ENCODE results near the gene FAM83C.
"Not testable (repeated sequence)": the region's sequence is repeated elsewhere in the genome, so short reads cannot be mapped to it uniquely, and the experiment has no call there.

FAM83C gene

GRCh38 chr20:35271904-35272303, 20.3 kb downstream of the FAM83C start:
- no peak overlapping the region for H3K4me3 ChIP-seq
- H4K20me1 ChIP-seq = peaks cover 0 to 76% (median 26%) of the 10 kb centered on the region in 11 experiments; a peak in 14 of 22 replicates
- H3K9me3 ChIP-seq (replicated peaks in 1 of 11) = no peaks in the 10 kb centered on the region
- peaks cover 10 to 22% (median 17%) of the 10 kb centered on the region in 10 experiments for H3K4me1 ChIP-seq
- H3K36me3 ChIP-seq = peaks cover 23 to 89% (median 59%) of the 10 kb centered on the region in 11 experiments
- no peak overlapping the region for H3K4me2 ChIP-seq
- peak overlapping the region in 2 of 11 experiments; percentile 14 to 43; a peak in 2 of 22 replicates for H3K27ac ChIP-seq
- H3K9ac ChIP-seq = 0 out of 22 replicates have a peak overlapping the region, but pooled peaks of 1 of the 11 experiments have one; percentile 24
- no peaks in the 10 kb centered on the region for H3K27me3 ChIP-seq
- TF ChIP-seq Cebpa-rat (IDR thresholded peaks at IDR 0.05) = no peak

- no peak for TF ChIP-seq Cebpa-rat (IDR thresholded peaks at IDR 0.05)
- Histone ChIP-seq H3K27ac (peak overlapping the region in 1 of 11 experiments; percentile 15; a peak in 1 of 22 replicates), H3K4me3 (no peak overlapping the region), H3K9ac (no peak overlapping the region), H4K20me1 (peaks cover 0 to 76% (median 20%) of the 10 kb centered on the region in 11 experiments; a peak in 14 of 22 replicates), H3K4me2 (no peak overlapping the region), H3K4me1 (peaks cover 4 to 16% (median 10%) of the 10 kb centered on the region in 10 experiments), H3K36me3 (peaks cover 21 to 91% (median 61%) of the 10 kb centered on the region in 11 experiments), H3K27me3 (no peaks in the 10 kb centered on the region), H3K9me3 (replicated peaks in 1 of 11) (no peaks in the 10 kb centered on the region)
These were observed 20.9 kb downstream of the FAM83C start for GRCh38 chr20:35271073-35271882.

DNA sequence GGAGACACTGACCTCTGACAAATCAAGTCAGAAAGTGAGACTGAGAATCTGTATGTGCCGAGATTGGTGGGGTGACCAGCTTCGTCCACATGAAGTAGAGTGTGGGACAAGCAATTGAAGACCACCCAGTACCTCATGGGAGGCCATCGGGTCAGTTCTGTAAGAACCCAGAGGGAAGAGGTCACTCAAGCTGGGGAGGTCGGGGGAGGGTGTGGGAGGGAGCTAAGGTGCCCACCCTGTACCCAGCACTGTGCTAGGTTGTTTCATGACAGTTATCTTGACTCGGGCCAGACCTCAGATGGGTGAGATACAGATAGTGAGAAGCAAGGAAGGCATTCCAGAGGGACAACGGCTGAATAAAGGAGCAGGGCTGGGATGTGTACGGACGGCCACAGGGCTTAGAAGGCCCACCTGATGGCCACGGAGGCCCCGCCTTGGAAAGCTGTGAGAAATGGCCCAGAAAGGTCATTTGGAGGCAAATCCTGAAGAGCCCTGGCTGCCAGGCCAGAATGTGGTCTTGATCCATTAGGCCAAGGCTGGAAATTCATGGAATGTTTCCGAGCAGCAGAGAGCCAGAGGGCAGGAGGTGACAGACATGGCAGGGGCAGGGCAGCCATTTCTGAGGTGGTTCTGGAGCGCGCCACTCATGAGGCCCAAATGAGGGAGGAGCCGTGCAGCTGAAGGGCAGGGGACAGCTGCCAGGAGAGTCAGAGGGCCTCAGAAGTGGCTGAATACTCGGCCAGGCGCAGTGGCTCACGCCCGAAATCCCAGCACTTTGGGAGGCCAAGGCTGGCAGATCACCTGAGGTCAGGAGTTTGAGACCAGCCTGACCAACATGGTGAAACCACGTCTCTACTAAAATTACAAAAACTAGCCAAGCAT, 22.0 kb downstream of the FAM83C start:
- Histone ChIP-seq H4K20me1 (peaks cover 0 to 66% (median 17%) of the 10 kb centered on the region in 11 experiments; a peak in 11 of 22 replicates), H3K9ac (0 out of 22 replicates have a peak overlapping the region, but pooled peaks of 2 of the 11 experiments have one; percentile 22 to 31), H3K9me3 (replicated peaks in 1 of 11) (no peaks in the 10 kb centered on the region), H3K27ac (peak overlapping the region in 1 of 11 experiments; percentile 15; a peak in 1 of 22 replicates), H3K36me3 (peaks cover 11 to 88% (median 51%) of the 10 kb centered on the region in 11 experiments; a peak in 21 of 22 replicates), H3K4me1 (peaks cover 0 to 11% (median 4%) of the 10 kb centered on the region in 10 experiments; a peak in 5 of 20 replicates), H3K27me3 (no peaks in the 10 kb centered on the region), H3K4me3 (no peak overlapping the region), H3K4me2 (no peak overlapping the region)
- TF ChIP-seq Cebpa-rat (IDR thresholded peaks at IDR 0.05) = no peak

GRCh38 chr20:35269055-35269781, 23.0 kb downstream of the FAM83C start:
- Histone ChIP-seq H4K20me1 (peaks cover 0 to 56% (median 11%) of the 10 kb centered on the region in 11 experiments; a peak in 9 of 22 replicates), H3K4me1 (peaks cover 0 to 11% (median 3%) of the 10 kb centered on the region in 10 experiments; a peak in 4 of 20 replicates), H3K4me3 (no peak overlapping the region), H3K27me3 (no peaks in the 10 kb centered on the region), H3K36me3 (peaks cover 5 to 85% (median 41%) of the 10 kb centered on the region in 11 experiments; a peak in 20 of 22 replicates), H3K9ac (0 out of 22 replicates have a peak overlapping the region, but pooled peaks of 2 of the 11 experiments have one; percentile 22 to 31), H3K4me2 (no peak overlapping the region), H3K27ac (no peak overlapping the region), H3K9me3 (replicated peaks in 1 of 11) (no peaks in the 10 kb centered on the region)
- TF ChIP-seq Cebpa-rat (IDR thresholded peaks at IDR 0.05) = no peak

DNA sequence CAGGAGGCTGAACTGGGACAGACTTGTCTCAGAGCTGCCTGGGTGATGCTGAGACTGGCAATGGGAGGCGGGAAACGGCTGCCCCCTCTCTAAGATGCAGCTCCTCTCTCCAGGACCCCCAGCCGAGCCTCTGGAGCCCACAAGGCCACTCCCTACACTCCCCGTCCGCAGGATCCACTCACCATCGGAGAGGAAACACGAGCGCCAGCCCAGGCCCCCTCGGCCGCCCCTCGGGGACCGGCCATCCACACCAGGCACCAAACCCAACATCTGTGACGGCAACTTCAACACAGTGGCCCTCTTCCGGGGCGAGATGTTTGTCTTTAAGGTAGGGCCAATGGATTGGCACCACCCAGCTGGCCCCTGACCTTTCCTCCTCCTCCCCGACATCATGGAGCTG, 25.1 kb downstream of the FAM83C start:
- peaks cover 0 to 40% (median 6%) of the 10 kb centered on the region in 11 experiments; a peak in 7 of 22 replicates for H4K20me1 ChIP-seq
- no peaks in the 10 kb centered on the region for H3K27me3 ChIP-seq
- H3K36me3 ChIP-seq = peaks cover 5 to 84% (median 38%) of the 10 kb centered on the region in 11 experiments; a peak in 18 of 22 replicates
- no peak overlapping the region for H3K27ac ChIP-seq
- no peak overlapping the region for H3K9ac ChIP-seq
- no peaks in the 10 kb centered on the region for H3K9me3 ChIP-seq (replicated peaks in 1 of 11)
- H3K4me1 ChIP-seq = peaks cover 0 to 9% (median 3%) of the 10 kb centered on the region in 10 experiments; a peak in 4 of 20 replicates
- TF ChIP-seq Cebpa-rat (IDR thresholded peaks at IDR 0.05) = no peak
- no peak overlapping the region for H3K4me2 ChIP-seq
- no peak overlapping the region for H3K4me3 ChIP-seq

DNA sequence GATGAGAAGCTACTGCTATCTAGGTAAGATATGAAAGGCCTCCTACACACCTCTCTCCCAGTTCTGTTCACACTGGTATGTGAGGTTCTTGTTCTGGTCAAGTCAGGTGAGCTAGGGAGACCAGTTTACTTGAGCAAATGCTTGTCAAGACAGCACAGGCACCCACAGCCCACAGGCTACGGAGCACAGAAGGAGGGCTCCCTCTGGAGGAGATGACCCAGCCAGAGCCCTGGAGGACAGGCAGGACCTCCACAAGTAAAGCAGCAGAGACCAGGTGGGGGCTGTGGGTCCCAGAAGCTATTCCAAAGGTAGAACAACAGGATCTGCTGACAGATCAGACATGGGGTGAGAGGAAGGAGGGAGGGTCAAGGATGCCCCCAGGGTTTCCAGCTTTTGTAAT, 27.5 kb downstream of the FAM83C start:
- TF ChIP-seq Cebpa-rat (IDR thresholded peaks at IDR 0.05) = no peak
- Histone ChIP-seq H3K27me3 (no peaks in the 10 kb centered on the region), H3K4me2 (no peak overlapping the region), H3K36me3 (peaks cover 0 to 79% (median 28%) of the 10 kb centered on the region in 11 experiments; a peak in 18 of 22 replicates), H3K9me3 (replicated peaks in 1 of 11) (no peaks in the 10 kb centered on the region), H4K20me1 (peaks cover 0 to 45% (median 0%) of the 10 kb centered on the region in 11 experiments; a peak in 6 of 22 replicates), H3K4me1 (no peaks in the 10 kb centered on the region), H3K9ac (no peak overlapping the region), H3K27ac (no peak overlapping the region), H3K4me3 (no peak overlapping the region)

GRCh38 chr20:35263532-35264341, 28.5 kb downstream of the FAM83C start:
- no peak overlapping the region; a peak in 1 of 22 replicates for H3K27ac ChIP-seq
- H3K9me3 ChIP-seq (replicated peaks in 1 of 11) = no peaks in the 10 kb centered on the region
- peaks cover 0 to 51% (median 0%) of the 10 kb centered on the region in 11 experiments; a peak in 6 of 22 replicates for H4K20me1 ChIP-seq
- no peak overlapping the region for H3K4me3 ChIP-seq
- H3K4me2 ChIP-seq = no peak overlapping the region
- no peak overlapping the region for H3K9ac ChIP-seq
- no peaks in the 10 kb centered on the region for H3K4me1 ChIP-seq
- peaks cover 0 to 80% (median 28%) of the 10 kb centered on the region in 11 experiments; a peak in 18 of 22 replicates for H3K36me3 ChIP-seq
- no peak for TF ChIP-seq Cebpa-rat (IDR thresholded peaks at IDR 0.05)
- no peaks in the 10 kb centered on the region for H3K27me3 ChIP-seq

DNA sequence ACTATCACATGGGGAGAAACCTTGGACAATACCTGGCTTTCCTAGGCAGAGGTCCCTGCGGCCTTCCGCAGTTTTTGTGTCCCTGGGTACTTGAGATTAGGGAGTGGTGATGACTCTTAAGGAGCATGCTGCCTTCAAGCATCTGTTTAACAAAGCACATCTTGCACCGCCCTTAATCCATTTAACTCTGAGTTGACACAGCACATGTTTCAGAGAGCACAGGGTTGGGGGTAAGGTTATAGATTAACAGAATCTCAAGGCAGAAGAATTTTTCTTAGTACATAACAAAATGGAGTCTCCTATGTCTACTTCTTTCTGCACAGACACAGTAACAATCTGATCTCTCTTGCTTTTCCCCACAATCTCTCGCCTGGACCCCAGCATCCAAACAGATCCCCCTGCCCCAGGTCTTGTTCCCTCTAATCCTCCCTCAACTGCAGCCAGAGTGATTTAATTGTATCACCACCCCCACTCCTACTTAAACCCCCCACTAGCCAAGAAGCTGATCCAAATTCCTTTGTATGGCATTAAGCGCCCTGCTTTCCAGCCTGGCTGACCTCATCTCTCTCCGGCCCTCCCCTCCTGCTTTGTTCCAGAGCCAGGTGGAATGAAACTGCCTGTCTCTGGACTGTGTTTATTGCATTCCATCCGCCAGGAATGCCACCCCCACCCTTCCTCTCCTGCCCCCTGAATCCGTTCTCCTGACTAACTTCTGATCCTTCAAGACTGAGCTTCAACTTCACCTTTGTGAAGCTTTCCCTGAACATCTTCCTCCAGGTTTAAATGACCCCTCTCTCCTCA, 29.3 kb downstream of the FAM83C start:
- Histone ChIP-seq H3K36me3 (peaks cover 0 to 79% (median 23%) of the 10 kb centered on the region in 11 experiments; a peak in 18 of 22 replicates), H4K20me1 (peaks cover 0 to 47% (median 0%) of the 10 kb centered on the region in 11 experiments; a peak in 6 of 22 replicates)
- not testable (repeated sequence) for H3K4me1 ChIP-seq; H3K27me3 ChIP-seq; H3K4me2 ChIP-seq; H3K4me3 ChIP-seq; H3K9me3 ChIP-seq (replicated peaks in 1 of 11); H3K9ac ChIP-seq; H3K27ac ChIP-seq

DNA sequence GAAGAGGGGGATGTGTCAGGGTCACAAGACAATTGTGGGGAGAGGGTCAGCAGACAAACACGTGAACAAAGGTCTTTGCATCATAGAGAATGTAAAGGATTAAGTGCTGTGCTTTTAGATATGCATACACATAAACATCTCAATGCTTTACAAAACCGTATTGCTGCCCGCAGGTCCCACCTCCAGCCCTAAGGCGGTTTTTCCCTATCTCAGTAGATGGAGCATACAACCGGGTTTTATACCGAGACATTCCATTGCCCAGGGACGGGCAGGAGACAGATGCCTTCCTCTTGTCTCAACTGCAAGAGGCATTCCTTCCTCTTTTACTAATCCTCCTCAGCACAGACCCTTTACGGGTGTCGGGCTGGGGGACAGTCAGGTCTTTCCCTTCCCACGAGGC, 29.9 kb downstream of the FAM83C start:
- H3K27me3 ChIP-seq; H3K9ac ChIP-seq; H3K27ac ChIP-seq; H3K4me1 ChIP-seq; H3K4me3 ChIP-seq; H3K9me3 ChIP-seq (replicated peaks in 1 of 11); H3K4me2 ChIP-seq: not testable (repeated sequence)
- Histone ChIP-seq H3K36me3 (peaks cover 0 to 78% (median 17%) of the 10 kb centered on the region in 11 experiments; a peak in 18 of 22 replicates), H4K20me1 (peaks cover 0 to 42% (median 3%) of the 10 kb centered on the region in 11 experiments; a peak in 6 of 22 replicates)
